ENCODE data around the gene EPHA8. TPM values are rescaled to one million over a fixed set of nuclear protein-coding genes. Genes with fewer than 3 reads are reported as not detected.

Gene EPHA8
- total and polyA plus RNA-seq, 2 of the 13 experiments (the other 11 are each of a cell fraction or from before 2014, with no cell fraction given) = not detected

GRCh38 chr1:22600071-22600816 is 37.0 kb downstream of the EPHA8 start:
- ChIA-PET CTCF (ENCODE audit: low intra/inter-chr PET ratio, low total read pairs) (no interaction called here), POLR2A (no interaction called here)
- H3K9me3 ChIP-seq (ENCODE audit: low read length) = no peaks in the 10 kb centered on the region
- in situ Hi-C loops (cut with HindIII; ENCODE audit: extremely low pct_ligation_motif_present, low pct_unique_long_range_greater_than_20kb) = no loop called here
- ATAC-seq = peak; percentile 71
- peaks cover 20 to 78% of the 10 kb centered on the region in 2 experiments; a peak in 4 of 5 replicates for H3K27me3 ChIP-seq (ENCODE audit: control insufficient read depth in 1 of 2, insufficient read depth in 2 of 2, low read length in 2 of 2)
- no peak overlapping the region for H2AFZ ChIP-seq (ENCODE audit: low read length)
- H3K4me3 ChIP-seq (replicated peaks in 1 of 3; ENCODE audit: insufficient read depth in 1 of 3, low read depth in 2 of 3, low read length in 3 of 3) = no peak overlapping the region; a peak in 1 of 6 replicates
- H4K20me1 ChIP-seq (ENCODE audit: insufficient read depth, low read length) = no peaks in the 10 kb centered on the region
- 0 out of 2 replicates have a peak overlapping the region, but pooled peaks have one; percentile 5 for H3K4me2 ChIP-seq (ENCODE audit: low read depth, low read length)
- intact Hi-C loops (cut with micrococcal nuclease; ENCODE audit: unreplicated experiment) = no loop called here
- H3K36me3 ChIP-seq (replicated peaks in 1 of 2; ENCODE audit: control insufficient read depth in 1 of 2, insufficient read depth in 2 of 2, low read length in 2 of 2) = no peaks in the 10 kb centered on the region
- BruUV-seq (replicated peaks) = no TSS peak
- DNase-seq (ENCODE audit: low spot score) = no peak
- no peak overlapping the region for H3K27ac ChIP-seq (ENCODE audit: extremely low read length, insufficient read depth, low read length)
- H3K9ac ChIP-seq (ENCODE audit: insufficient read depth, low read depth, low read length) = no peak overlapping the region
- H3K4me1 ChIP-seq (ENCODE audit: insufficient read depth, low read length) = no peaks in the 10 kb centered on the region
- WGBS (ENCODE audit: low lambda C conversion rate) = 0% methylated on average over 11 of the region's 22 CpGs
- no peak for FAIRE-seq
- H3K79me2 ChIP-seq (ENCODE audit: insufficient read depth, low read length) = no peaks in the 10 kb centered on the region
- TF ChIP-seq ZNF770 (CRISPR knock-in tag; IDR thresholded peaks at IDR 0.05) (no peak), PCBP2 (optimal IDR thresholded peaks at IDR 0.05; ENCODE audit: low read depth, low read length, poor library complexity, severe bottlenecking) (peak; percentile 94), ZNF549 (CRISPR knock-in tag; IDR thresholded peaks at IDR 0.05) (no peak), HBP1 (CRISPR knock-in tag; IDR thresholded peaks at IDR 0.05; ENCODE audit: low read depth) (no peak), USF2 (IDR thresholded peaks at IDR 0.05; ENCODE audit: low read depth, low read length) (0 out of 2 replicates have a peak, but pooled peaks have one; percentile 17), USF2 (CRISPR knock-in tag; IDR thresholded peaks at IDR 0.05; ENCODE audit: borderline replicate concordance) (no peak; the same call in 1 of the 2 replicates), ZUFSP (CRISPR knock-in tag; IDR thresholded peaks at IDR 0.05; ENCODE audit: borderline replicate concordance) (no peak), RARG (CRISPR knock-in tag; IDR thresholded peaks at IDR 0.05; ENCODE audit: low read depth) (no peak), ZNF263 (CRISPR knock-in tag; IDR thresholded peaks at IDR 0.05) (no peak), ZNF547 (CRISPR knock-in tag; IDR thresholded peaks at IDR 0.05) (no peak), DPF2 (CRISPR knock-in tag; IDR thresholded peaks at IDR 0.05; ENCODE audit: borderline replicate concordance, low read depth) (no peak), MED1 (CRISPR knock-in tag; IDR thresholded peaks at IDR 0.05) (no peak), CREBL2 (CRISPR knock-in tag; IDR thresholded peaks at IDR 0.05; ENCODE audit: borderline replicate concordance) (no peak), SRSF9 (IDR thresholded peaks at IDR 0.05; ENCODE audit: borderline replicate concordance, insufficient read depth, low read depth, low read length, poor library complexity, severe bottlenecking) (no peak)
